Endothelial cell of umbilical vein (primary cell): ENCODE measurements around the gene SVIL. TPM values are rescaled to one million over a fixed set of nuclear protein-coding genes. Genes with fewer than 3 reads are reported as not detected.

Experiments
- BruUV-seq: library from RNA; stranded (reverse); fragments of 400-500 nt; replicated peaks from 2 replicates; lab custom pipeline; 2021; lab: Mats Ljungman, UMichigan
- CTCF ChIA-PET: fragments of 300-600, 350-600 bp; sonication (Branson Sonifier 250); formaldehyde crosslinking; loops from one replicate; lab custom pipeline; 2021; ENCODE audit warnings: antibody characterized with exemption, inconsistent platforms; lab: Charles Lee
- POLR2A ChIA-PET: fragments of 300-600, 350-600 bp; sonication (Branson Sonifier 250); formaldehyde crosslinking; loops from one replicate; lab custom pipeline; 2021; ENCODE audit warnings: antibody characterized with exemption, inconsistent platforms; lab: Charles Lee
- DNase-seq: peaks from one replicate; pipeline ENCODE4 v3.0.0-alpha.2; 2011; ENCODE audit warnings: low read depth, low spot score
- FAIRE-seq: peaks from 2 replicates; lab custom pipeline; 2011; peaks lifted over from hg19 to GRCh38; lab: Jason Lieb, UNC
- H2AFZ ChIP-seq: 2 replicates; pipeline ENCODE4 v1.6.0; 2012; ENCODE audit warnings: low read depth, low read length, control low read depth, inconsistent platforms
- H3K27ac ChIP-seq: 2 replicates; pipeline ENCODE4 v1.5.1; 2011; ENCODE audit warnings: low read depth, mild to moderate bottlenecking, control low read depth, low read length, moderate library complexity; ENCODE audit not compliant: insufficient read depth
- H3K27me3 ChIP-seq, 2 experiments: 2 replicates each; pipeline versions ENCODE4 v1.6.0 to v1.6.1; 2011; ENCODE audit warnings: low read length in 2 of 2, mixed read lengths in 1 of 2; ENCODE audit not compliant: control insufficient read depth in 2 of 2, insufficient read depth in 2 of 2
- H3K36me3 ChIP-seq, 2 experiments: 2 replicates in 1 of 2; 3 replicates in 1 of 2; pipeline ENCODE4 v1.5.1; 2011; ENCODE audit warnings: low read length in 2 of 2, mild to moderate bottlenecking in 1 of 2, moderate library complexity in 1 of 2; ENCODE audit not compliant: control insufficient read depth in 2 of 2, insufficient read depth in 2 of 2; ENCODE audit errors: extremely low read depth in 1 of 2
- H3K4me1 ChIP-seq: 3 replicates; pipeline ENCODE4 v1.5.1; 2011; ENCODE audit warnings: mild to moderate bottlenecking, low read length; ENCODE audit not compliant: control insufficient read depth, insufficient read depth; ENCODE audit errors: extremely low read depth
- H3K4me2 ChIP-seq: 2 replicates; pipeline ENCODE4 v1.6.1; 2011; ENCODE audit warnings: low read length, control low read depth, mixed read lengths; ENCODE audit not compliant: insufficient read depth
- H3K4me3 ChIP-seq, 3 experiments: fragments of 200-600 bp in 1 of 3; sonication (generic), shearing (Covaris generic) in 1 of 3; replicated peaks in 1 of 3; 2 replicates each; pipeline ENCODE4 v1.5.1; 2011 to 2016; ENCODE audit warnings: control low read depth in 3 of 3, low read length in 3 of 3, mild to moderate bottlenecking in 2 of 3, inconsistent platforms in 1 of 3, low read depth in 1 of 3, moderate library complexity in 1 of 3; ENCODE audit not compliant: insufficient read depth in 1 of 3
- H3K79me2 ChIP-seq: 2 replicates; pipeline ENCODE4 v1.6.0; 2012; ENCODE audit warnings: low read length, inconsistent platforms; ENCODE audit not compliant: control insufficient read depth, insufficient read depth
- H3K9ac ChIP-seq: replicated peaks from 2 replicates; pipeline ENCODE3; 2011; ENCODE audit warnings: low read length, control low read depth; ENCODE audit not compliant: insufficient read depth; ENCODE audit errors: extremely low read depth
- H3K9me1 ChIP-seq: replicated peaks from 3 replicates; pipeline ENCODE4 v1.6.0; 2011; ENCODE audit warnings: mild to moderate bottlenecking, low read length; ENCODE audit not compliant: control insufficient read depth, insufficient read depth; ENCODE audit errors: extremely low read depth
- H3K9me3 ChIP-seq: replicated peaks from 2 replicates; pipeline ENCODE4 v1.5.1; 2012; ENCODE audit warnings: low read length, inconsistent platforms; ENCODE audit not compliant: control insufficient read depth, insufficient read depth
- H4K20me1 ChIP-seq: replicated peaks from 2 replicates; pipeline ENCODE3; 2011; ENCODE audit warnings: mild to moderate bottlenecking, low read length; ENCODE audit not compliant: control insufficient read depth, insufficient read depth; ENCODE audit errors: extremely low read depth
- CTCF ChIP-seq, 2 donors: IDR thresholded peaks; 1 replicate in 1 of 2; 2 replicates in 1 of 2; pipeline ENCODE4 v1.5.1; 2011; ENCODE audit warnings: low read length in 2 of 2, mild to moderate bottlenecking in 2 of 2, moderate library complexity in 2 of 2, control low read depth in 1 of 2, inconsistent platforms in 1 of 2, low read depth in 1 of 2; ENCODE audit not compliant: insufficient read depth in 1 of 2; ENCODE audit errors: extremely low read depth in 1 of 2
- EZH2 ChIP-seq: IDR thresholded peaks from 2 replicates; pipeline ENCODE4 v1.6.1; 2012; ENCODE audit warnings: borderline replicate concordance, low read depth, mild to moderate bottlenecking, moderate library complexity, low read length, inconsistent platforms; ENCODE audit not compliant: severe bottlenecking
- FOS ChIP-seq: IDR thresholded peaks from 2 replicates; pipeline ENCODE4 v1.6.1; 2011; ENCODE audit warnings: mild to moderate bottlenecking, low read length, moderate library complexity, borderline replicate concordance; ENCODE audit not compliant: insufficient read depth
- GATA2 ChIP-seq: IDR thresholded peaks from 2 replicates; pipeline ENCODE4 v1.7.0; 2011; ENCODE audit warnings: low read depth, mild to moderate bottlenecking, moderate library complexity, mixed read lengths, low read length; ENCODE audit not compliant: insufficient read length, insufficient read depth
- JUN ChIP-seq: IDR thresholded peaks from 2 replicates; pipeline ENCODE4 v1.6.1; 2011; ENCODE audit warnings: borderline replicate concordance, low read depth; ENCODE audit not compliant: insufficient read length, insufficient read depth
- MYC ChIP-seq: IDR thresholded peaks from one replicate; pipeline ENCODE4 v1.6.1; 2011; ENCODE audit warnings: mild to moderate bottlenecking, low read depth, low read length
- POLR2A ChIP-seq: IDR thresholded peaks from 2 replicates; pipeline ENCODE4 v1.6.1; 2012; ENCODE audit warnings: low read depth, mild to moderate bottlenecking, control low read depth, low read length
- POLR2AphosphoS5 ChIP-seq: IDR thresholded peaks from 2 replicates; pipeline ENCODE4 v1.6.1; 2012; ENCODE audit warnings: low read depth, mild to moderate bottlenecking, control low read depth, low read length, moderate library complexity; ENCODE audit not compliant: insufficient read depth
- dilution Hi-C: fragments of 300-500 bp; cut with MboI; formaldehyde crosslinking; loops from one replicate; pipeline ENCODE4 v1.15.0; 2019; ENCODE audit warnings: low sequenced_read_pairs; ENCODE audit not compliant: extremely low pct_ligation_motif_present
- intact Hi-C: fragments of 100-400 bp; cut with micrococcal nuclease; formaldehyde crosslinking; loops from one replicate; pipeline ENCODE4 v1.10.0; 2022
- polyA plus RNA-seq, 4 experiments: library from polyadenylated mRNA; depleted of rRNA in 3 of 4; stranded (reverse) in 3 of 4; unstranded in 1 of 4; fragments of >200 nt; gene quantifications; 2 replicates each; pipeline versions ENCODE4 v1.2.1 to v1.2.3, GENCODE V29; 2011 to 2012; ENCODE audit warnings: missing spikeins in 1 of 4
- total RNA-seq: library from RNA; stranded (reverse); gene quantifications from 2 replicates; pipeline ENCODE4 v1.2.3, GENCODE V29; 2021
- TF ChIP-seq, protein P1 (sequence below): IDR thresholded peaks from 2 replicates; pipeline ENCODE4 v1.6.1; 2011; ENCODE audit not compliant: insufficient read depth, insufficient read length

The SVIL gene
- total and polyA plus RNA-seq, 2 donors (not counting 3 experiments of a cell fraction or from before 2014, with no cell fraction given): 22.6 to 70.7 TPM

DNA sequence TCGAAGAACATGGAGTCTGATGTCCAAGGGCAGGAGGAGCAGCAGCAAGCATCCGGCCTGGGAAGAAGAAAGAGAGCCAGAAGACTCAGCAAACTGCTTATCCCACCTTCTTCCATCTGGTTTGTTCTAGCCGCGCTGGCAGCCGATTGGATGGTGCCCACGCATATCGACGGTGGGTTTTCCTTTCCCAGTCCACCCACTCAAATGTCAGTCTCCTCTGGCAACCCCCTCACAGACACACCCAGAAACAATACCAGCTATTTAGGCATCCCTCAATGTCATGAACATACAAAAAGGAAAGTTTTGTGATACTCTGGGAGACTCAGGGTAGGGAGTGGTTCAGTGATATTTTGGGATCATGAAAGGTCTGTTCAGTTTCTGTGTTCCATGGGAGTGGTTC is 206.3 kb downstream of the SVIL start:
- intact Hi-C loops: no loop called here
- peaks cover 5% of the 10 kb centered on the region for H4K20me1 ChIP-seq
- DNase-seq (no peak), FAIRE-seq (no peak)
- H3K79me2 ChIP-seq: peaks cover 40% of the 10 kb centered on the region
- TF ChIP-seq FOS (no peak), POLR2AphosphoS5 (no peak), POLR2A (no peak)
- no peaks in the 10 kb centered on the region for H3K9me1 ChIP-seq
- H3K9ac ChIP-seq: no peak overlapping the region
- ChIA-PET POLR2A (no interaction called here), CTCF (interaction anchor here (0.9 to 2.3 kb wide), 2 partner anchors 10 to 21 kb away, joined by 3 to 8 read pairs; no protein-coding TSS in a partner anchor)
- dilution Hi-C loops: no loop called here
- H3K4me2 ChIP-seq: no peak overlapping the region
- peaks cover 0 to 6% of the 10 kb centered on the region in 2 experiments for H3K36me3 ChIP-seq
- no peaks in the 10 kb centered on the region for H3K9me3 ChIP-seq
- no peak overlapping the region for H3K4me3 ChIP-seq
- no peak overlapping the region for H2AFZ ChIP-seq
- H3K27ac ChIP-seq: no peak overlapping the region
- H3K27me3 ChIP-seq: no peaks in the 10 kb centered on the region
- BruUV-seq: no TSS peak
- no peaks in the 10 kb centered on the region for H3K4me1 ChIP-seq

DNA sequence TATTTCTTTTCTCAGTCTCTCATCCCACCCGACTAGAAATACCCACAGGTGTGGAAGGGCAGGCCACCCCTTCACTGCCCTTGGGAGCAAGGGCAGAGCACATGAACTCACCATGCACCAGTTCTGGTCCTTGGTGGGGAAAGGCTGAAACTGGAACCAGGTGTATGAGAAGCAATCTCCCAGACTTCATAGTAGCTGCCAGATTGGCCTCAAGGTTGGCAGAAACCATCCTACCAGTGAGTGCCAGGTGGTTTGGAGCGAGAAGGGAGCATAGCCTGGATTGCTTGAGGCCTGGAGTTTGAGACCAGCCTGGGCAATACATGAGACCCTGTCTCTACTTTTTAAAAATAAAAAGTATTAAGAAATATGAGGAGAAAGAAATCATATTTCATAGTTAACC is 207.1 kb downstream of the SVIL start:
- Histone ChIP-seq H3K4me1 (no peaks in the 10 kb centered on the region), H3K9me1 (no peaks in the 10 kb centered on the region), H3K27me3 (no peaks in the 10 kb centered on the region), H3K9ac (no peak overlapping the region), H3K9me3 (no peaks in the 10 kb centered on the region), H3K4me2 (no peak overlapping the region), H2AFZ (no peak overlapping the region), H3K27ac (no peak overlapping the region), H3K4me3 (no peak overlapping the region), H3K36me3 (peaks cover 0 to 8% of the 10 kb centered on the region in 2 experiments), H3K79me2 (peaks cover 38% of the 10 kb centered on the region), H4K20me1 (peaks cover 7% of the 10 kb centered on the region)
- dilution Hi-C loops (no loop called here), intact Hi-C loops (no loop called here)
- FAIRE-seq (no peak), DNase-seq (no peak)
- CTCF ChIA-PET: interaction anchor here (2.3 kb wide), 1 partner anchor 9 kb away, joined by 8 read pairs; no protein-coding TSS in a partner anchor
- POLR2A ChIA-PET: no interaction called here
- TF ChIP-seq POLR2AphosphoS5 (no peak), JUN (no peak), GATA2 (no peak), POLR2A (no peak), FOS (no peak), EZH2 (no peak), MYC (no peak), CTCF (IDR thresholded peaks at IDR 0.05; ENCODE audit: extremely low read depth in 1 of 2, insufficient read depth in 1 of 2, low read depth in 1 of 2, low read length in 2 of 2) (no peak)
- TF ChIP-seq, protein P1, sequence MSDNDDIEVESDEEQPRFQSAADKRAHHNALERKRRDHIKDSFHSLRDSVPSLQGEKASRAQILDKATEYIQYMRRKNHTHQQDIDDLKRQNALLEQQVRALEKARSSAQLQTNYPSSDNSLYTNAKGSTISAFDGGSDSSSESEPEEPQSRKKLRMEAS: no peak
- no TSS peak for BruUV-seq
